Measurements from ENCODE around the gene OLFM1. TPM values are rescaled to one million over a fixed set of nuclear protein-coding genes. Genes with fewer than 3 reads are reported as not detected.
A peak's percentile ranks its signal among the peaks of the same experiment; 100 is the strongest.

The OLFM1 gene
- 0.44 TPM in 1 of 2 replicates, not detected in the other for total RNA-seq (2014; rRNA removed)
- percentile 4 among the genes with signal in this experiment for Bru-seq, nascent RNA
- BruChase-seq, experiment 1, labeled RNA remaining after a 6-hour chase = percentile 8 among the genes with signal in this experiment
- percentile 2 among the genes with signal in this experiment for BruChase-seq, experiment 2, labeled RNA remaining after a 2-hour chase
- long read RNA-seq = 0 reads

DNA sequence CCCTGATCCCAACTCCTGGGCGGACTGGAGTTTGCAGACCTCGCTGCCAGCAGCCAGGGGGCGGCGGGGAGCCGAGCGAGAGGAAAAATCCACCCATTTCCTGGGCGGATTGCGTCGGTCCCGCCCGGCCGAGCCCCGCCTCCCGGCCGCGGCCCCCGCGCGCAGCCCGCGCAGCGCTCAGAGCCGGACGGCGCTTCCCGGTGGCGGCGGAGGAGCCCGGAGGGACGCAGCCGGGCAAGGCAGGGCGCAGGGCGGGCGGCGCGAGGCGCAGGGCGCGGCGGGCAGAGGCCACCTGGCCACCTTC is at the start of gene OLFM1:
Gene OLFM1 (plus strand): TSS at position 180 of the 304 bp plus-strand sequence. CDS start 322 bp downstream, outside the sequence.
- H4K20me1 ChIP-seq (ENCODE audit: low read length) = no peaks in the 10 kb centered on the region
- H3K27me3 ChIP-seq (ENCODE audit: low read length) = peaks cover 13% of the 10 kb centered on the region; the same call in 1 of the 2 replicates
- H3F3A ChIP-seq (ENCODE audit: low read length, unreplicated experiment) = no peaks in the 10 kb centered on the region
- H3K4me2 ChIP-seq (ENCODE audit: low read length) = no peak within 1 kb of the TSS
- ChIA-PET CTCF (no interaction called here), POLR2A (ENCODE audit: unreplicated experiment) (no interaction called here)
- H3K9me2 ChIP-seq (replicated peaks; ENCODE audit: low read length) = no peaks in the 10 kb centered on the region
- no peak within 1 kb of the TSS for H3K4me3 ChIP-seq (ENCODE audit: low read length)
- no TSS peak for BruUV-seq (replicated peaks)
- peak; percentile 66 for ATAC-seq
- no peak within 1 kb of the TSS for H3K9ac ChIP-seq (ENCODE audit: low read length)
- TF ChIP-seq EZH2phosphoT487 (IDR thresholded peaks at IDR 0.05; ENCODE audit: borderline replicate concordance, low read length) = no peak
- TF ChIP-seq, protein P1, sequence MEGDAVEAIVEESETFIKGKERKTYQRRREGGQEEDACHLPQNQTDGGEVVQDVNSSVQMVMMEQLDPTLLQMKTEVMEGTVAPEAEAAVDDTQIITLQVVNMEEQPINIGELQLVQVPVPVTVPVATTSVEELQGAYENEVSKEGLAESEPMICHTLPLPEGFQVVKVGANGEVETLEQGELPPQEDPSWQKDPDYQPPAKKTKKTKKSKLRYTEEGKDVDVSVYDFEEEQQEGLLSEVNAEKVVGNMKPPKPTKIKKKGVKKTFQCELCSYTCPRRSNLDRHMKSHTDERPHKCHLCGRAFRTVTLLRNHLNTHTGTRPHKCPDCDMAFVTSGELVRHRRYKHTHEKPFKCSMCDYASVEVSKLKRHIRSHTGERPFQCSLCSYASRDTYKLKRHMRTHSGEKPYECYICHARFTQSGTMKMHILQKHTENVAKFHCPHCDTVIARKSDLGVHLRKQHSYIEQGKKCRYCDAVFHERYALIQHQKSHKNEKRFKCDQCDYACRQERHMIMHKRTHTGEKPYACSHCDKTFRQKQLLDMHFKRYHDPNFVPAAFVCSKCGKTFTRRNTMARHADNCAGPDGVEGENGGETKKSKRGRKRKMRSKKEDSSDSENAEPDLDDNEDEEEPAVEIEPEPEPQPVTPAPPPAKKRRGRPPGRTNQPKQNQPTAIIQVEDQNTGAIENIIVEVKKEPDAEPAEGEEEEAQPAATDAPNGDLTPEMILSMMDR (conservative IDR thresholded peaks at IDR 0.05; ENCODE audit: low read depth, low read length) = peak; percentile 35; the same call in 1 of the 2 replicates
- TF ChIP-seq EZH2 (IDR thresholded peaks at IDR 0.05; ENCODE audit: low read length, unreplicated experiment) = no peak
- 0 out of 2 replicates have a peak within 1 kb of the TSS, but pooled peaks have one; percentile 63 for H2AFZ ChIP-seq (ENCODE audit: low read length)
- no peaks in the 10 kb centered on the region for H3K9me3 ChIP-seq (ENCODE audit: low read length)
- DNase-seq = peak; percentile 48
- intact Hi-C loops (cut with micrococcal nuclease) = no loop called here
- no peak within 1 kb of the TSS for H3K27ac ChIP-seq (ENCODE audit: low read length)
- H3K79me2 ChIP-seq (ENCODE audit: low read length) = no peaks in the 10 kb centered on the region
- H3K36me3 ChIP-seq (ENCODE audit: low read depth, low read length) = no peaks in the 10 kb centered on the region
- H3K4me1 ChIP-seq (ENCODE audit: insufficient read depth, low read length) = no peaks in the 10 kb centered on the region

DNA sequence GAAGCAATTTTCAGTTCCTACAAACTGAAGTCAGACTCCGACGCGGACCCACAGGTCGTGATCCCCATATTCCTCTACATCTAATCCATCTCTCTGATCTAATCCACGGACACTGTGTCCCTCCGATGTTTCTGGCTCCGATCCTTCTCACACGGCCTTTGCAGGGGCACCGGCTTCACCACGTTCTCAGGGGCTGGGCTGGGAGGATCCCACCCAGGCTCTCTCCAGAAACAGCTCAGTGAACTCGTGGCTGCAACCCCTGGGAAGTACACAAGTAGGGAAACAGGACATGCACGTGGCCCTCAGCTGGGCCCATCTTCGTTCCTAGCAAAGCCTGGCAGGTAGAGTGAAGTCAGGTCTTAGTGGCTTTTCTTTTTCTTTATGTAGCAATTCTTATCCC is 49.1 kb upstream of the OLFM1 start:
- H3K9me2 ChIP-seq (replicated peaks; ENCODE audit: low read length) = no peaks in the 10 kb centered on the region
- peaks cover 7% of the 10 kb centered on the region; the same call in 1 of the 2 replicates for H3K27me3 ChIP-seq (ENCODE audit: low read length)
- H2AFZ ChIP-seq (ENCODE audit: low read length) = no peak overlapping the region
- DNase-seq (no peak), ATAC-seq (no peak)
- POLR2A ChIA-PET (ENCODE audit: unreplicated experiment) = no interaction called here
- no peaks in the 10 kb centered on the region for H3K4me1 ChIP-seq (ENCODE audit: insufficient read depth, low read length)
- H3K36me3 ChIP-seq (ENCODE audit: low read depth, low read length) = no peaks in the 10 kb centered on the region
- no peaks in the 10 kb centered on the region for H3F3A ChIP-seq (ENCODE audit: low read length, unreplicated experiment)
- no peak overlapping the region for H3K27ac ChIP-seq (ENCODE audit: low read length)
- no peak overlapping the region for H3K4me2 ChIP-seq (ENCODE audit: low read length)
- CTCF ChIA-PET = no interaction called here
- intact Hi-C loops (cut with micrococcal nuclease) = no loop called here
- no peaks in the 10 kb centered on the region for H3K9me3 ChIP-seq (ENCODE audit: low read length)
- no peaks in the 10 kb centered on the region for H3K79me2 ChIP-seq (ENCODE audit: low read length)
- no peak for TF ChIP-seq EZH2phosphoT487 (IDR thresholded peaks at IDR 0.05; ENCODE audit: borderline replicate concordance, low read length)
- TF ChIP-seq, protein P1 (conservative IDR thresholded peaks at IDR 0.05; ENCODE audit: low read depth, low read length) = no peak
- no peak for TF ChIP-seq EZH2 (IDR thresholded peaks at IDR 0.05; ENCODE audit: low read length, unreplicated experiment)
- H3K9ac ChIP-seq (ENCODE audit: low read length) = no peak overlapping the region
- BruUV-seq (replicated peaks) = no TSS peak
- no peak overlapping the region for H3K4me3 ChIP-seq (ENCODE audit: low read length)
- H4K20me1 ChIP-seq (ENCODE audit: low read length) = no peaks in the 10 kb centered on the region

DNA sequence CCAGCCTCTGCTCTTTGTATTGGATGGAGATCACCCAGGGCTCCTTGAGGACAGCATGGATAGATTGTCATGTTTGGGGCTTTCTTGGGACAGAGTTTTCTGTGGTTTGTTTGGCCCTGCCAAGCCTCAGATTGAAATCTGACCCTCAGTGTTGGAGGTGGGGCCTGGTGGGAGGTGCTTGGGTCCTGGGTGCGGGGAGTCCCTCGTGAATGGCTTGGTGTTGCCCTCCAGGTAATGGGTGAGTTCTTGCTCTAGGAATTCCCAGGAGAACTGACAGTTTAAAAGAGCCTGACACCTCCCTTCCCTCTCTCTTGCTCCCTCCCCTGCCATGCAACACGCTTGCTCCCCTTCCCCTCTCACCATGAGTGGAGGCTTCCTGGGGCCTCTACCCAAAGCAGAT is 48.6 kb upstream of the OLFM1 start:
- no peaks in the 10 kb centered on the region for H3K4me1 ChIP-seq (ENCODE audit: insufficient read depth, low read length)
- no peak overlapping the region for H3K27ac ChIP-seq (ENCODE audit: low read length)
- BruUV-seq (replicated peaks) = no TSS peak
- H3K4me3 ChIP-seq (ENCODE audit: low read length) = no peak overlapping the region
- no peaks in the 10 kb centered on the region for H3K79me2 ChIP-seq (ENCODE audit: low read length)
- no peaks in the 10 kb centered on the region for H3K9me3 ChIP-seq (ENCODE audit: low read length)
- no peaks in the 10 kb centered on the region for H4K20me1 ChIP-seq (ENCODE audit: low read length)
- H3K36me3 ChIP-seq (ENCODE audit: low read depth, low read length) = no peaks in the 10 kb centered on the region
- intact Hi-C loops (cut with micrococcal nuclease) = no loop called here
- H3K4me2 ChIP-seq (ENCODE audit: low read length) = no peak overlapping the region
- no peaks in the 10 kb centered on the region for H3K9me2 ChIP-seq (replicated peaks; ENCODE audit: low read length)
- no peak for DNase-seq
- H3K9ac ChIP-seq (ENCODE audit: low read length) = no peak overlapping the region
- ATAC-seq = no peak
- no peaks in the 10 kb centered on the region for H3F3A ChIP-seq (ENCODE audit: low read length, unreplicated experiment)
- H3K27me3 ChIP-seq (ENCODE audit: low read length) = peaks cover 7% of the 10 kb centered on the region; the same call in 1 of the 2 replicates
- ChIA-PET POLR2A (ENCODE audit: unreplicated experiment) (no interaction called here), CTCF (no interaction called here)
- TF ChIP-seq EZH2 (IDR thresholded peaks at IDR 0.05; ENCODE audit: low read length, unreplicated experiment) (no peak), EZH2phosphoT487 (IDR thresholded peaks at IDR 0.05; ENCODE audit: borderline replicate concordance, low read length) (no peak)
- TF ChIP-seq, protein P1 (conservative IDR thresholded peaks at IDR 0.05; ENCODE audit: low read depth, low read length) = no peak
- no peak overlapping the region for H2AFZ ChIP-seq (ENCODE audit: low read length)

Data from PC-3 (cell line).